Measurements from ENCODE around the gene BRCC3.
"Not testable (repeated sequence)": the region's sequence is repeated elsewhere in the genome, so short reads cannot be mapped to it uniquely, and the experiment has no call there.

The BRCC3 gene

GRCh38 chrX:155061760-155062159 lies 9.5 kb upstream of the BRCC3 start:
- FAIRE-seq: no peak

GRCh38 chrX:155065035-155065734 lies 6.1 kb upstream of the BRCC3 start:
- no peak for FAIRE-seq

- FAIRE-seq: no peak
Observed at GRCh38 chrX:155068165-155068564, 3.1 kb upstream of the BRCC3 start.

DNA sequence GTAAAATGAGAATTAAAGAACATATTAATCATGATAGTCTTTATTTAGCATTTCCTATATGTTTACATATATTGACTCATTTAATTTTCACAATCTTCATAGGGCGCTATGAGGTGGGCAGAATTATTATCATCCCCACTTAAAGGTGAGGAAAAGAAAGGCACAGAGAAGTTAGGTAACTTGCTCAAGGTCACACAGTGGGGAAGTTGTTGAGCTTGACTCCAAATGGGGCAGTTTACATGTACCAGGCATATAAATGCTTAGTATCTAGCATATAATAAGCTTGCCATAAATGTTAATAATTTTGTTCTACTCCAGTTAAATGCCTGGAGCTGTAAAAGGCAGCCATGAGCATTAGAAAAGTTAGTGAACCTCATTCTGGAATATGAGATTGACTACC lies 1.9 kb upstream of the BRCC3 start:
- no peak for FAIRE-seq

- no peak for FAIRE-seq
Observed at GRCh38 chrX:155070038-155070437, 1.3 kb upstream of the BRCC3 start.

- FAIRE-seq: no peak
Observed at GRCh38 chrX:155070663-155070974, 689 bp upstream of the BRCC3 start.

GRCh38 chrX:155071694-155072280 lies 479 bp downstream of the BRCC3 start:
- FAIRE-seq: no peak

GRCh38 chrX:155086202-155086840 lies 15.0 kb downstream of the BRCC3 start:
- no peak for FAIRE-seq

- no peak for FAIRE-seq
Observed at GRCh38 chrX:155086961-155087735, 15.8 kb downstream of the BRCC3 start.

DNA sequence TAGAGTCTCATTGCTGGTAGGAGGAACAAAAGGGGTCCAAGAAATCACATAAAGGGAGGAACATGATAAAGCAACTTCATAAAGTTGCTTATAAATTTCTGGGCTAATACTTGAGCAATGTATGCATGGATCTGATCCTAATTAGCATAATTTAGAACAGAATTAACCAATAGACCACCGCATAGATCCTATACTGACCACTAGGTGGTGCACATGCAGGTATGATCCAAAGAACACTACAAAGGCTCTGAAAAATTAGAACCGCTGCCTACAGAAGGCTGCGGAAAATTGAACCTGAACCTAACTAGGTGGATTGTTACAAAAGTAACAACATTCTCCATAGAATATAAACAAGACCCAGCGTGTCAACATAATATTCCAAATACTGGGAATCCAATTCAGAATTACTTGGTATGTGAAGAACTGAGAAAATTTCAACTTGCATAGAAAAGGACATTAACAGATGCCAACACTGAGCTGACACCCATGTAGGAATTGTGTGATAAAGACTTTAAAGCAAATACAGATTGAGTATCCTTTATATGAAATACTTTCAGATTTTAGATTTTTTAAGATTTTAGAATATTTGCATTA lies 23.3 kb downstream of the BRCC3 start:
- FAIRE-seq: no peak

- FAIRE-seq: no peak
Observed at GRCh38 chrX:155105919-155106318, 34.6 kb downstream of the BRCC3 start.

GRCh38 chrX:155108427-155108826 lies 37.1 kb downstream of the BRCC3 start:
- FAIRE-seq: no peak

DNA sequence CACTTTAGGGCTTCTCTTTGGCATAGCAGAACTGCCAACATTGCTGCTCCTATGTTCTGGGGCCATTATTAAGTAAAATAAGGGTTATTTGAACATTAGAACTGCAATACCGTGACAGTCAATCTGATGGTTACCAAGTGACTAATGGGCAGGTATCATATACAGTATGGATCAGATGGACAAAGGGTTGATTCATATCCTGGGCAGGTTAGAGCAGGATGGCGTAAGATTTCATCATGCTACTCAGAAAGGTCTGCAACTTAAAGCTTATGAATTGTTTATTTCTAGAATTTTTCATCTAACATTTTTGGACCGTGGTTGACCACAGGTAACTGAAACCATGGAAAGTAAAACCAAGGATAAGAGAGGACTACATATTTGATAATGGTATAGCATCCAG lies 40.9 kb downstream of the BRCC3 start:
- FAIRE-seq: no peak

DNA sequence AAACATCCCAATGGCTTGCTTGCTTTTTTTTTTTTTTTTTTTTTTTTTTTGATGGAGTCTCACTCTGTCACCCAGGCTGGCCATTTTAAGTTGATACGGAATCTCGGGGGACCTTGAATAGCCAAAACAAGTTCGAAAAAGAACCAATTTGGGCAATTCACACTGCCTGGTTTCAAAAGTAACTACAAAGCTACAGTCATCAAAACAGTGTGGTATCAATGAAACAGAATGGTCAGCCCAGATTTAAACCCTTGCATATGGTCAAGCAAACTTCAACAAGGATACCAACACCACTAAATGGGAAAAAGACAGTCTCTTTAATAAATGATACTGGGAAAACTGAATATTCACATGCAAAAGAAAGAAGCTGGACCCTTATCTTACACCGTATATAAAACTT lies 41.8 kb downstream of the BRCC3 start:
- no peak for FAIRE-seq

GRCh38 chrX:155115174-155115819 lies 44.0 kb downstream of the BRCC3 start:
- no peak for FAIRE-seq

- FAIRE-seq: no peak
Observed at GRCh38 chrX:155127465-155127864, 56.2 kb downstream of the BRCC3 start.

DNA sequence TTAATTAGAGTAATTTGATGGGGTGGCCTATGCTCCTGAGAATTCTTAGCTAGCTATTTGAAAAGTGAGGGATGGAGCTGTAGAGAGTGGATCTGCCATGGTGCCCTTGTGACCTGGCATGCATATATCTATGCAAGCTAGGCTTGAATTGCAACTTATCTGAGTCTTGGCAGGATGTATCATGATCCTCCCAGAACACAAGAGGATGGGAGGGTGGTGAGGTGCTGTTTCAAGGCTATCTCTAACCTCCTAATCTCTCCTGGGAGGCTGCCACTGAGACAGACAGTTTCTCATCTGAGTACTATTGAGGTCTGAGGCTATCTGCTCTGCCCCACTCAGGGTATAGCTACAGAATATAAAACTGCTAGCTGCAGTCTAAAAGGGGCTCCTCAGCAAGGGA lies 56.6 kb downstream of the BRCC3 start:
- no peak for FAIRE-seq

DNA sequence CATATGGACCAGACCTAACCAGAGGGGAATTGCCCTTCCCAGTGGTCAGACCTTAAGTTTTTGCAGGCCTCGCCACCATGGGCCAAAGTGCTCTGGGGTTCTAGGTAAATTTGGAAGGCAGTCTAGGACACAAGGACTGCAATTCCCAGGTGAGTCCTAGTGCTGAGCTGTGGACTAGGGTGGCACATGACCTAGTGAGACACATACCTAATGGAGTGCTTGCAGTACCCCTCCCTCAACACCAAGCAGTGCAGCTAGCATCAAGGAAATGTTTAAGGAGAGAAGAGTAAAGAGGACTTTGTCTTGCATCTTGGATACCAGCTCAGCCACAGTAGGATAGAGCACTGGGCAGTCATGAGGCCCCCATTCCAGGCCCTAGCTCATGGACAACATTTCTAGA lies 60.8 kb downstream of the BRCC3 start:
- no peak for FAIRE-seq

GRCh38 chrX:155134255-155134654 lies 62.9 kb downstream of the BRCC3 start:
- FAIRE-seq: no peak

- FAIRE-seq: no peak
Observed at GRCh38 chrX:155143959-155144548, 72.7 kb downstream of the BRCC3 start.

DNA sequence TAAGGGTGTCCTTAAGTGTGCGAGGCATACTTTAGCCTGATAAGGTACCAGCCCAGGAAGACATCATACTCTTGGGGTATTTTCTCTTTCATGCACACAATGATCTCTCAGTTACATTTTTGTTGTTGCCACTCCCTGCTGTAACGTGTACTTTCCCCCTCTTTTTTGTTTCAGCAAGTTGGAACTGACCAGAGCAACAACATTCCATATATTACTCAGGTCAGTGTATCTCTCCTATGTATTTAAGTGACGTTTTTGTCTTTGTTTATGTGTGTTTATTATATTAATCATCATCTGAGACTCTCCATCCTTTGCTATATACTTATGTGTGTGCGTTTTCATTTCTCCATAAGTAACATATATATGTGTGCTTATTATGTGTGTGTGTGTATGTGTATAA lies 73.6 kb downstream of the BRCC3 start:
- no peak for FAIRE-seq

GRCh38 chrX:155147612-155148011 lies 76.3 kb downstream of the BRCC3 start:
- FAIRE-seq: not testable (repeated sequence)

GRCh38 chrX:155148166-155148565 lies 76.9 kb downstream of the BRCC3 start:
- FAIRE-seq: not testable (repeated sequence)
